Right ventricle myocardium superior (tissue), 1 donor: Measurements from ENCODE around the gene RBM38. TPM values are rescaled to one million over a fixed set of nuclear protein-coding genes. Genes with fewer than 3 reads are reported as not detected.
"Not testable (repeated sequence)": the region's sequence is repeated elsewhere in the genome, so short reads cannot be mapped to it uniquely, and the experiment has no call there.

Source experiments
- ATAC-seq: fragments of 200-7000 bp; cut with Tn5 transposase; one replicate; pipeline ENCODE4 v1.9.1; 2020; ENCODE audit warnings: mild to moderate bottlenecking; ENCODE audit not compliant: poor library complexity
- DNase-seq: peaks from one replicate; pipeline ENCODE4 v3.0.0-alpha.2; 2020
- intact Hi-C: fragments of 100-400 bp; cut with DNase I; formaldehyde crosslinking; loops from one replicate; pipeline ENCODE4 v1.11.2; 2022
- long read RNA-seq: library from polyadenylated mRNA; unstranded; transcript quantifications from one replicate; pipeline ENCODE4 v2.0.0, GENCODE V29; 2021
- total RNA-seq: library from RNA; stranded (reverse); fragmentation: NEBNext Ultra II Directional; extraction: Animal tissue kit (Norgen Biotek cat#: 25700); gene quantifications from one replicate; pipeline ENCODE4 v1.2.1, GENCODE V29; 2021
- donor health status: DM: no; HTN: yes; CAD: no; lungs with severe emphysema.

The RBM38 gene
- 91.5 TPM for total RNA-seq
- long read RNA-seq, transcript RBM38-205 (3 exons, 686 nt), result minor isoform, 13 of 438 reads
- long read RNA-seq, transcript RBM38-203 (4 exons, 2,382 nt), result major isoform, 258 of 438 reads
- long read RNA-seq, partial matches to known transcripts, result 41 of 438 reads
- long read RNA-seq, other reads (novel, unspliced or antisense), result 125 of 438 reads

- peak; percentile 80 for ATAC-seq
- intact Hi-C loops, result no loop called here
- peak; percentile 83 for DNase-seq
Measured at GRCh38 chr20:57390604-57391438, at the start of gene RBM38. Gene RBM38, plus strand, starts transcription at chr20:57391396. Its CDS starts 186 bp downstream, at chr20:57391582.

DNA sequence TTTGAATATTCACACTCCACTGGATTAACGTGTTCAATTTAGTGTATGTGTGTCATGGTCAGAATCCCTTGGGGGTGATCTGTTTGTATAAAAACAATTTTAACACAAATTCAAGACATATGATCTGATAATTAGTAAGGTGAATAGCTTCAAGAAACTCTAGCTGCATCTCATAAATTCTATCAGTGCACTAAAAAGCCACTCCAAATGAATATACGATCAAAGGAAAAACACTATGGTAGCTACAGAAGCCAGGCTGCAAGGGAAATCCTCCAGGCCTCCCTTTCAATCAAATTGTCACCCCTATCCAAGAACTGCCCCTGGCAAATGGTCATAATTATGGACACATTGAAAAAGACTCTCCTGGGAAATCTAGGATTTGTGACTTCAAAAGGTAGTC lies 49.5 kb upstream of the RBM38 start:
- DNase-seq (no peak), ATAC-seq (no peak)
- intact Hi-C loops, result no loop called here

GRCh38 chr20:57342829-57343228 lies 48.4 kb upstream of the RBM38 start:
- intact Hi-C loops, result no loop called here
- DNase-seq (no peak), ATAC-seq (no peak)

DNA sequence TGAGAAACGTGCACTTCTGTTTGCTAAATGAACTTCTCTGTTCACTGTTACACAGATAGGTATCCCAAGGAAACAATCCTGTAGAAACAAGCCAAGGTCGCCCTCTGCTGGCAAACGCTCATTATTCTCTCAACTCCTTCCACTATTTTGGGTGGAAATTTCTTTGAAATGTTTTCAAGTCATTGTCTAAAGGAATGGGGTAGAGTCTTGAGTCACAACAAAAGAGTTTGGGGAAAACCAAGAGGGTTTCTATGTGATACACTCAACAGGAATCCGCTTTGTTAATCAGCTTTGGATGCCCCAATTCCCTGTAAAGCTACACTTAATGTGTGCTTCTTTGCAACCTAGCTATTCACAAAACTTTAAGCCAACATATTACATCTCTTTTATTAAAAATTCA lies 44.7 kb upstream of the RBM38 start:
- intact Hi-C loops, result loop anchor here (2.0 kb wide), 1 partner anchor 258 kb away; no protein-coding TSS in a partner anchor
- peak; percentile 65 for ATAC-seq
- peak; percentile 74 for DNase-seq

DNA sequence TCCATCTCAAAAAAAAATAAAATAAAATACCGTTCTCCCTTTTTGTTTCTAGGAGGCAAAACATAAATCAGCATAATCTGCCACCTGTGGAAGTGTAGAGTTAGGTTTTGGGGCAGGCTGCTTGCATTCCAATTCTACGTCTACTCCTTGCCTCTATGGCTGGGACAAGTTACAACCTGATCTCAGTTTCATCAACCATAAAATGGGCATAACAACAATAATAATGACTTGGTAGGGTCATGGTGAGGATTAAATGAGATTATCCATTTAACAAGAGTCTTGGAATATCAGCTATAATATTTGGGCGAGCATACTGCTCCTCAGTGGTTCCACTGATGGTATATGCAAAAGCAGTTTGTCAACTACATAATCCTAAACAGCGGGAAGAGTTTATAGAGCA lies 43.8 kb upstream of the RBM38 start:
- DNase-seq, result no peak
- ATAC-seq, result no peak
- intact Hi-C loops, result loop anchor here (2.0 kb wide), 1 partner anchor 259 kb away; no protein-coding TSS in a partner anchor

GRCh38 chr20:57348200-57348921 lies 42.8 kb upstream of the RBM38 start:
- ATAC-seq, DNase-seq, intact Hi-C loops: not testable (repeated sequence)

DNA sequence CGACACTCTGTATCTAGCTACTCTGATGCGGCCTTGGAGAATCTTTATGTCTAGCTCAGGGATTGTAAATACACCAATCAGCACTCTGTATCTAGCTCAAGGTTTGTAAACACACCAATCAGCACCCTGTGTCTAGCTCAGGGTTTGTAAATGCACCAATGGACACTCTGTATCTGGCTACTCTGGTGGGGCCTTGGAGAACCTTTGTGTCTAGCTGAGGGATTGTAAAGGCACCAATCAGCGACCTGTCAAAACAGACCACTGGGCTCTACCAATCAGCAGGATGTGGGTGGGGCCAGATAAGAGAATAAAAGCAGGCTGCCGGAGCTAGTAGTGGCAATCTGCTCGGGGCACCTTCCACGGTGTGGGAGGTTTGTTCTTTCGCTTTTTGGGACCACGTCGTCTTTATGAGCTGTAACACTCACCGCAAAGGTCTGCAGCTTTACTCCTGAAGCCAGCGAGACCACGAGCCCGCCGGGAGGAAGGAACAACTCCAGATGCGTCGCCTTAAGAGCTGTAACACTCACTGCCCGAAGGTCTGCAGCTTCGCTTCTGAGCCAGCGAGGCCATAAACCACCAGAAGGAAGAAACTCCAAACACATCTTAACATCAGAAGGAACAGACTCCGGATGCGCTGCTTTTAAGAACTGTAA lies 42.1 kb upstream of the RBM38 start:
- ATAC-seq, DNase-seq, intact Hi-C loops: not testable (repeated sequence)

DNA sequence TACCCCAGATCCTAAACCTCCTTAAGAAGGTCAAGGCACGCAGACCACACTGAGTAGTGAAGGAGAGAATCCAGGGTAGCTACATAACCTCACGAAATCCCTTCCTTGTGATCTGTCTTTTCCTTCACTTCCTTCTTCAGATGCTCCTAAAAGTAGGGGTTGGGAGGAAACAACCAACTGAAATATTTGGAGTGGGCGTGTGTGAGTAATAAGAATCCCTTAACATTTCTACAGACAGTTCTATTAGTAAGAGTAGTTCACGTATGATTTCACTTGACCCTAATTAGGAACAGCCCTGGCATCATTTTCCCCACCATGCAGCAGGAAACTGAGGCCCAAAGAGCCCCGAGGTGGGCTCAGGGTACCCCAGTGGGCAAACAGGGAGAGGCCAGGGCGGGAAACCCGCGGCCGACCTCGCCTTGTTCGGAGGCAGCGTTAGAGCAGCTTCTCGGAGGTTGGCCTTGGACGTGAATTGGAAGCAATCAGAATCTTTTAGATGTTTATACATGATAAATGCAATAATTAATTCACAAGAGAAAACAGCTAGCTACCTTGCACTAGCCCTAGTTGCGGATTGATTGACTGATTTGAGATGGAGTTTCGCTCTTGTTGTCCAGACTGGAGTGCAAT lies 41.0 kb upstream of the RBM38 start:
- no peak for DNase-seq
- intact Hi-C loops, result no loop called here
- ATAC-seq, result no peak

- intact Hi-C loops, DNase-seq, ATAC-seq: not testable (repeated sequence)
Measured at GRCh38 chr20:57350726-57351041, 40.5 kb upstream of the RBM38 start.

- intact Hi-C loops, result no loop called here
- DNase-seq (peak; percentile 94), ATAC-seq (peak; percentile 94)
Measured at GRCh38 chr20:57351042-57351783, 40.0 kb upstream of the RBM38 start, which contains the start of gene RAE1. Gene RAE1, plus strand, starts transcription at chr20:57351255. Its CDS starts 2,784 bp downstream, at chr20:57354039.

DNA sequence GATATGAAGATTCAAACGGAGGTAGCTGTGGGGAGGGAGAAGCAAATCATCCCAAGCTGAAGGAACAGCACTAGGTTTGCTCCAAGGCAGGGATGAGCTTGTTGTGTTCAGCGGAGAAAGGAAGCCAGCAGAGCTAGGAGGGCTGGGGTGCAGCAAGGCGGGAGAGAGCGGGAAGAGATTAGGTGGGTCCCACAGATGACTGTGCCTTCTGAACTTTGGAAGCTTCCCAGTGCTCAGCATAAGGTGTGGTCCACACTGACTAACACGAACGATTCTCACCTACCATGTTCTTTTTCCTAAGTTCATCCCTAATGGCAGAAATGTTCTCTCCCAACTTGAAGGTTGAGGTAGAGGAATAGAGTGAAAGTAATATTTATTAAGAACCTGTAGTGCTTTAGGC lies 38.9 kb upstream of the RBM38 start:
- intact Hi-C loops, result no loop called here
- ATAC-seq (no peak), DNase-seq (no peak)

GRCh38 chr20:57353351-57353750 lies 37.8 kb upstream of the RBM38 start:
- DNase-seq, result no peak
- ATAC-seq, result no peak
- intact Hi-C loops, result no loop called here

GRCh38 chr20:57361517-57361916 lies 29.7 kb upstream of the RBM38 start:
- intact Hi-C loops, result no loop called here
- no peak for ATAC-seq
- DNase-seq, result no peak

DNA sequence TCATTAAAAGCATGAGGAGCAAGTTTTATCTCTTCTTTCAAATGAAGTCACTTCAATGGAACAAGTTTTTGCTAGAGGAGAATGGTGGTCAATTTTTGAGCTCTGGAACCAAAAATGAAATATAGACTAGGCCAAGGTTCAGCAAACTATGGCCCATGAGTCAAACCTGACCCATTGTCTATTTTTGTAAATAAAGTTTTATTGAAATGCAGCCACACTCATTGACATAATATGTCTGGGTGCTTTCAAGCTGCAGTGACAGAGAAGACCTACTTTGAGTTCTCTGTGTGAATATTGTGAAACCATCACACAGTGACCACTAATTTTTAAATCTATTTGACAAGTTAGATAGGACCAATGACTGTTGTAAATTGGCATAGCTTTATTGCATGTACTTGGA lies 26.7 kb upstream of the RBM38 start:
- intact Hi-C loops, result no loop called here
- DNase-seq, result no peak

GRCh38 chr20:57369596-57369995 lies 21.6 kb upstream of the RBM38 start:
- no peak for ATAC-seq

More for the DNA sequence above, 26.7 kb upstream of the RBM38 start:
- ATAC-seq, result no peak

GRCh38 chr20:57370316-57370715 lies 20.9 kb upstream of the RBM38 start:
- DNase-seq (no peak), ATAC-seq (no peak)
- intact Hi-C loops, result loop anchor here (10.0 kb wide), 1 partner anchor 844 kb away; no protein-coding TSS in a partner anchor

More at GRCh38 chr20:57369596-57369995, 21.6 kb upstream of the RBM38 start:
- intact Hi-C loops, result no loop called here
- no peak for DNase-seq

- intact Hi-C loops, result loop anchor here (10.0 kb wide), 1 partner anchor 843 kb away; no protein-coding TSS in a partner anchor
- DNase-seq, result no peak
Measured at GRCh38 chr20:57371363-57371762, 19.8 kb upstream of the RBM38 start.

DNA sequence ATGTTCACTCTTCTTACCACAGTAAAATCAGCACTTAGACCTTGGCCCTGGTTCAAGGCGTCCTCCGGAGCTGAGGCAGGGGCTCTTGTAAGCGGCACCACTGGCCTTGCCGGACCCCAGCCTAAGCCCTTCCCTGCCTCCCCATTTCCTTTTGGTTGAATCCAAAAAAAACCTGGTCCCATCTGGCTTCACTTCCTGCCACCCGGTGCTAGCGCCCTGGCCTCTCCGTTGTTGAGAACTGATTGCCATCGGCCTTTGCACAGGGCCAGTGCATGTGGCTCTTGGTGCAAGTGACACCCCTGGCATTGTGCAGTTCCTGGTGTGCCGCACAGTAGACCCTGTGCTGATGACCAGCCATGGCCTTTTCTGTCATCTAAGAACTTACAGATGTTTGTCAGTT lies 19.0 kb upstream of the RBM38 start:
- no peak for ATAC-seq
- intact Hi-C loops, result loop anchor here (10.0 kb wide), 1 partner anchor 843 kb away; no protein-coding TSS in a partner anchor
- no peak for DNase-seq

More at GRCh38 chr20:57371363-57371762, 19.8 kb upstream of the RBM38 start:
- ATAC-seq, result no peak
